Vagina (tissue), 2 donors: ENCODE measurements around the gene KCNG4. TPM values are rescaled to one million over a fixed set of nuclear protein-coding genes. Genes with fewer than 3 reads are reported as not detected.

ENCODE experiments used
- DNase-seq, 2 donors: peaks; one replicate each; pipeline ENCODE4 v3.0.0-alpha.2; 2017; ENCODE audit errors: extremely low spot score in 2 of 2
- H3K27ac ChIP-seq: fragments of 200-600 bp; sonication (generic); one replicate; pipeline ENCODE4 v1.5.1; 2019
- H3K27me3 ChIP-seq: fragments of 200-600 bp; sonication (generic); one replicate; pipeline ENCODE4 v1.5.1; 2019
- H3K36me3 ChIP-seq, 2 donors: fragments of 200-600 bp; sonication (generic); one replicate each; pipeline ENCODE4 v1.5.1; 2017 to 2019
- H3K4me1 ChIP-seq: fragments of 200-600 bp; sonication (generic); one replicate; pipeline ENCODE4 v1.5.1; 2019
- H3K4me3 ChIP-seq, 2 donors: fragments of 200-600 bp; sonication (generic); 1 replicate in 1 of 2; 2 replicates in 1 of 2; pipeline ENCODE4 v1.5.1; 2016 to 2019
- H3K9me3 ChIP-seq: fragments of 200-600 bp; sonication (generic); one replicate; pipeline ENCODE4 v1.5.1; 2019
- CTCF ChIP-seq, 3 experiments: fragments of 450-650 bp in 2 of 3; fragments of 200-600 bp in 1 of 3; sonication (generic) in 1 of 3; IDR thresholded peaks; one replicate each; pipeline ENCODE4 v1.5.1; 2017 to 2019; ENCODE audit warnings: antibody characterized with exemption in 3 of 3, mild to moderate bottlenecking in 2 of 3, moderate library complexity in 2 of 3
- POLR2A ChIP-seq, 2 donors: fragments of 450-650 bp; IDR thresholded peaks; one replicate each; pipeline ENCODE4 v1.6.1; 2017; ENCODE audit warnings: antibody characterized with exemption in 2 of 2, mild to moderate bottlenecking in 2 of 2, moderate library complexity in 2 of 2
- POLR2AphosphoS5 ChIP-seq, 2 donors: sonication (generic); formaldehyde crosslinking; IDR thresholded peaks; one replicate each; pipeline ENCODE4 v1.9.0; 2017; ENCODE audit warnings: antibody characterized with exemption in 2 of 2, mild to moderate bottlenecking in 2 of 2, low read depth in 1 of 2; ENCODE audit not compliant: insufficient read depth in 1 of 2
- intact Hi-C: fragments of 100-400 bp; cut with DNase I; formaldehyde crosslinking; loops from one replicate; pipeline ENCODE4 v1.15.1; 2023
- total RNA-seq: library from RNA; depleted of rRNA; stranded (reverse); fragments of >200 nt; gene quantifications from one replicate; pipeline ENCODE4 v1.2.3, GENCODE V29; 2016

KCNG4 gene
- total RNA-seq, 1 donor from 2014 or later, result not detected

- Histone ChIP-seq H3K4me3 (no peak overlapping the region), H3K36me3 (no peaks in the 10 kb centered on the region), H3K4me1 (peaks cover 18% of the 10 kb centered on the region), H3K27me3 (no peaks in the 10 kb centered on the region), H3K9me3 (no peaks in the 10 kb centered on the region), H3K27ac (peak overlapping the region; percentile 8)
- TF ChIP-seq POLR2A (IDR thresholded peaks at IDR 0.05) (no peak), CTCF (IDR thresholded peaks at IDR 0.05) (no peak), POLR2AphosphoS5 (IDR thresholded peaks at IDR 0.05; ENCODE audit: insufficient read depth in 1 of 2, low read depth in 1 of 2) (no peak)
- intact Hi-C loops, result no loop called here
- no peak for DNase-seq
Measured at GRCh38 chr16:84283314-84284153, 43.7 kb upstream of the KCNG4 start.

- Histone ChIP-seq H3K4me3 (no peak overlapping the region), H3K4me1 (peaks cover 18% of the 10 kb centered on the region), H3K36me3 (no peaks in the 10 kb centered on the region), H3K27me3 (no peaks in the 10 kb centered on the region), H3K27ac (no peak overlapping the region), H3K9me3 (no peaks in the 10 kb centered on the region)
- TF ChIP-seq POLR2A (IDR thresholded peaks at IDR 0.05), result no peak
- TF ChIP-seq POLR2AphosphoS5 (IDR thresholded peaks at IDR 0.05; ENCODE audit: insufficient read depth in 1 of 2, low read depth in 1 of 2), result no peak
- no peak for TF ChIP-seq CTCF (IDR thresholded peaks at IDR 0.05)
- intact Hi-C loops, result no loop called here
- no peak for DNase-seq
Measured at GRCh38 chr16:84282533-84282932, 42.7 kb upstream of the KCNG4 start.

GRCh38 chr16:84281074-84281473 is 41.3 kb upstream of the KCNG4 start:
- no peak overlapping the region for H3K27ac ChIP-seq
- no peak for DNase-seq
- H3K4me1 ChIP-seq, result peaks cover 18% of the 10 kb centered on the region
- H3K36me3 ChIP-seq, result no peaks in the 10 kb centered on the region
- no peaks in the 10 kb centered on the region for H3K27me3 ChIP-seq
- H3K9me3 ChIP-seq, result no peaks in the 10 kb centered on the region
- TF ChIP-seq POLR2AphosphoS5 (IDR thresholded peaks at IDR 0.05; ENCODE audit: insufficient read depth in 1 of 2, low read depth in 1 of 2) (no peak), POLR2A (IDR thresholded peaks at IDR 0.05) (no peak), CTCF (IDR thresholded peaks at IDR 0.05) (no peak)
- intact Hi-C loops, result no loop called here
- H3K4me3 ChIP-seq, result no peak overlapping the region

- H3K27ac ChIP-seq, result no peak overlapping the region
- H3K4me1 ChIP-seq, result peaks cover 17% of the 10 kb centered on the region
- no peaks in the 10 kb centered on the region for H3K9me3 ChIP-seq
- H3K27me3 ChIP-seq, result no peaks in the 10 kb centered on the region
- intact Hi-C loops, result loop anchor here (5.0 kb wide), 1 partner anchor 202 kb away; no protein-coding TSS in a partner anchor
- DNase-seq, result no peak
- no peak for TF ChIP-seq POLR2AphosphoS5 (IDR thresholded peaks at IDR 0.05; ENCODE audit: insufficient read depth in 1 of 2, low read depth in 1 of 2)
- no peak for TF ChIP-seq CTCF (IDR thresholded peaks at IDR 0.05)
- no peak for TF ChIP-seq POLR2A (IDR thresholded peaks at IDR 0.05)
- no peak overlapping the region for H3K4me3 ChIP-seq
- H3K36me3 ChIP-seq, result no peaks in the 10 kb centered on the region
Measured at GRCh38 chr16:84279881-84280280, 40.1 kb upstream of the KCNG4 start.

- Histone ChIP-seq H3K9me3 (no peaks in the 10 kb centered on the region), H3K27ac (no peak overlapping the region), H3K4me1 (peaks cover 8% of the 10 kb centered on the region), H3K27me3 (no peaks in the 10 kb centered on the region), H3K4me3 (no peak overlapping the region), H3K36me3 (no peaks in the 10 kb centered on the region)
- no peak for TF ChIP-seq CTCF (IDR thresholded peaks at IDR 0.05)
- TF ChIP-seq POLR2AphosphoS5 (IDR thresholded peaks at IDR 0.05; ENCODE audit: insufficient read depth in 1 of 2, low read depth in 1 of 2), result no peak
- no peak for TF ChIP-seq POLR2A (IDR thresholded peaks at IDR 0.05)
- DNase-seq, result no peak
- intact Hi-C loops, result loop anchor here (5.0 kb wide), 1 partner anchor 203 kb away; no protein-coding TSS in a partner anchor
Measured at GRCh38 chr16:84278968-84279367, 39.2 kb upstream of the KCNG4 start.
